ENCODE data around the gene KDM6A. TPM values are rescaled to one million over a fixed set of nuclear protein-coding genes. Genes with fewer than 3 reads are reported as not detected.

The KDM6A gene
- total and polyA plus RNA-seq, 9 of the 15 experiments (the other 6 are each of a cell fraction or from before 2014, with no cell fraction given), result 8.4 to 34.3 (median 22.9) TPM

GRCh38 chrX:44957848-44958247, 84.9 kb downstream of the KDM6A start:
- no peak overlapping the region for H3K4me3 ChIP-seq
- in situ Hi-C loops (cut with MboI) (no loop called here), intact Hi-C loops (cut with micrococcal nuclease) (no loop called here)
- no peak overlapping the region for H3K4me2 ChIP-seq (ENCODE audit: insufficient read depth, low read length)
- peak; percentile 53 for ATAC-seq
- 90% methylated on average over 2 of the region's 2 CpGs for WGBS (ENCODE audit: insufficient coverage, low coverage, missing lambda C conversion rate)
- no peak overlapping the region for H3K27ac ChIP-seq (ENCODE audit: extremely low read depth, low read depth, low read length)
- POLR2A ChIA-PET, result interaction anchor here (0.6 kb wide), 1 partner anchor 30 kb away, joined by 3 read pairs; no protein-coding TSS in a partner anchor
- peaks cover 8% of the 10 kb centered on the region; the same call in 1 of the 3 replicates for H3K36me3 ChIP-seq (ENCODE audit: control insufficient read depth, insufficient read depth, low read length)
- no TSS peak for BruUV-seq (replicated peaks)
- no peaks in the 10 kb centered on the region for H3K9me1 ChIP-seq (ENCODE audit: control insufficient read depth, insufficient read depth, low read length)
- DNase-seq (ENCODE audit: extremely low read depth in 1 of 4, low spot score in 3 of 4), result no peak
- no peak overlapping the region for H3K9ac ChIP-seq (ENCODE audit: insufficient read depth in 1 of 2, low read depth in 2 of 2, low read length in 2 of 2)
- peaks cover 0 to 3% of the 10 kb centered on the region in 2 experiments; a peak in 3 of 5 replicates for H3K4me1 ChIP-seq (replicated peaks in 1 of 2; ENCODE audit: control insufficient read depth in 2 of 2, insufficient read depth in 2 of 2, low read length in 2 of 2)
- CTCF ChIA-PET (ENCODE audit: low intra/inter-chr PET ratio), result no interaction called here
- H3K79me2 ChIP-seq (ENCODE audit: control insufficient read depth, insufficient read depth, low read length), result peaks cover 91% of the 10 kb centered on the region
- FAIRE-seq, result no peak
- H3K27me3 ChIP-seq (ENCODE audit: control insufficient read depth in 2 of 2, insufficient read depth in 2 of 2, low read length in 2 of 2), result no peaks in the 10 kb centered on the region
- TF ChIP-seq HDAC8 (tag; IDR thresholded peaks at IDR 0.05) (no peak), L3MBTL2 (IDR thresholded peaks at IDR 0.05) (no peak), ETV6 (IDR thresholded peaks at IDR 0.05; ENCODE audit: borderline replicate concordance in 1 of 2, low read depth in 2 of 2, low read length in 1 of 2) (no peak), ETV6 (CRISPR knock-in tag; IDR thresholded peaks at IDR 0.05; ENCODE audit: borderline replicate concordance) (no peak), BDP1 (IDR thresholded peaks at IDR 0.05; ENCODE audit: insufficient read depth, insufficient read length) (no peak), TRIM25 (IDR thresholded peaks at IDR 0.05; ENCODE audit: borderline replicate concordance) (no peak), RHOXF2B (CRISPR knock-in tag; conservative IDR thresholded peaks at IDR 0.05) (no peak), MGA (IDR thresholded peaks at IDR 0.05) (no peak), TRIM24 (IDR thresholded peaks at IDR 0.05) (no peak), KDM2B (CRISPR knock-in tag; IDR thresholded peaks at IDR 0.05) (no peak)
- peaks cover 14% of the 10 kb centered on the region; the same call in 1 of the 2 replicates for H4K20me1 ChIP-seq (replicated peaks; ENCODE audit: control insufficient read depth, insufficient read depth, low read length)
- no peaks in the 10 kb centered on the region for H3K9me3 ChIP-seq (replicated peaks; ENCODE audit: control insufficient read depth, insufficient read depth, low read depth, low read length)
- H2AFZ ChIP-seq (ENCODE audit: low read depth, low read length), result no peak overlapping the region
